Ectodermal cell (in vitro differentiated cells): ENCODE data around the gene ZBTB16. TPM values are rescaled to one million over a fixed set of nuclear protein-coding genes. Genes with fewer than 3 reads are reported as not detected.

Experiments
- H3K27ac ChIP-seq: 2 replicates; pipeline ENCODE4 v1.7.0; 2013; ENCODE audit warnings: mild to moderate bottlenecking, low read depth, low read length; ENCODE audit not compliant: insufficient read depth, poor library complexity, severe bottlenecking
- H3K27me3 ChIP-seq: 2 replicates; pipeline ENCODE4 v1.7.0; 2013; ENCODE audit warnings: mild to moderate bottlenecking, low read length; ENCODE audit not compliant: insufficient read depth, control insufficient read depth, poor library complexity, severe bottlenecking
- H3K36me3 ChIP-seq: one replicate; pipeline ENCODE4 v1.7.0; 2013; ENCODE audit warnings: low read length; ENCODE audit not compliant: control insufficient read depth, insufficient read depth
- H3K4me1 ChIP-seq: one replicate; pipeline ENCODE4 v1.7.0; 2013; ENCODE audit warnings: low read length; ENCODE audit not compliant: control insufficient read depth, insufficient read depth
- H3K4me3 ChIP-seq: 2 replicates; pipeline ENCODE4 v1.7.0; 2013; ENCODE audit warnings: low read depth, low read length, control low read depth; ENCODE audit not compliant: insufficient read depth
- H3K9me3 ChIP-seq: 2 replicates; pipeline ENCODE4 v1.7.0; 2013; ENCODE audit warnings: mild to moderate bottlenecking, low read length, moderate library complexity; ENCODE audit not compliant: control insufficient read depth
- WGBS, 2 experiments: methylation state at CpG; one replicate each; pipeline ENCODE4 v1.1.7; 2013; ENCODE audit warnings: missing lambda C conversion rate in 2 of 2; 5-methylcytosine and 5-hydroxymethylcytosine counted together
- polyA plus RNA-seq, 4 experiments: library from polyadenylated mRNA; stranded (reverse); fragments of 50-300 nt; gene quantifications; one replicate each; pipeline ENCODE4 v1.2.3, GENCODE V29; 2013

The ZBTB16 gene
- polyA plus RNA-seq (2013, experiment 1 of 4): 30.2 TPM
- polyA plus RNA-seq (2013, experiment 2 of 4): 46.1 TPM
- 26.6 TPM for polyA plus RNA-seq (2013, experiment 3 of 4)
- 30.9 TPM for polyA plus RNA-seq (2013, experiment 4 of 4)

DNA sequence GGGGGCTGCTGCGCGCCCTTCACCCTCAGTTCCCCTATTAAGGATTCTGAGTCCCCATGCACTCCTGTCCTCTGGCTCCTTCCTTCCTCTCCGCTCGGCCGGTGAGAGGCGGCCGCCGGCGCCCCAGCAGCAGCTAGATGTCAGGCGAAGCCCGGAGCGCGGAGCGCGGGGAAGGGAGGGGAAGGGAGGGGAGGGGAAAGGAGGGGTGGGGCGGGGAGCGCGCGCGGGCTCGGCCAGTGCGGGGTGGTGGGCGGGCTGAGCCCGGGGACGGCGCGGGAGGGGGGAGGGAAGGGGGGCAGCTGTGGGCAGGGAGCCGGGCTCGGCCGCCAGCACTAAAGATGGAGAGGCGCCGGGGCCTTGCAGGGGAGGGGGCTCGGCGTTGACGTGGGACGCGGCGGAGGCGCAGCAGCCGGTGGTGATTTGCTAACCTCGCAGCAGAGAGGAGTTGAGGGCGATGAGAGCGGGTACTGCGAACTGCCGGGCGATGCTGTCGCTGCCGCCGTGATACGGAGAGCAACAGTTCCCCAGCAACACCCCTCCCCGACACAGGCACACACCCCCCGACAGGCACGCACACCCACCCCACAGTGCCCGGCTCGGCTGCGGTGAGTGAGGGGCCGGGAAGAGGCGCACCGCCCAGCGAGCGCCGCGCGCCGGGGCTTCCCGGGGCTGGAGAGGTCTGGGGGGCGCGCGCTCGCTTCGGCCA lies at the start of gene ZBTB16:
ZBTB16 (plus strand) TSS at position 434 of the 706 bp plus-strand sequence. CDS start 3,590 bp downstream, outside the sequence.
- Histone ChIP-seq H3K36me3 (peaks cover 16% of the 10 kb centered on the region), H3K4me3 (peak within 1 kb of the TSS; percentile 92), H3K27me3 (peaks cover 68% of the 10 kb centered on the region), H3K27ac (peak within 1 kb of the TSS; percentile 63), H3K4me1 (peaks cover 47% of the 10 kb centered on the region), H3K9me3 (no peaks in the 10 kb centered on the region)
- WGBS, 2 experiments: 0% methylated on average over 58 to 66 of the region's 71 CpGs

- Histone ChIP-seq H3K4me1 (no peaks in the 10 kb centered on the region), H3K9me3 (no peaks in the 10 kb centered on the region), H3K4me3 (no peak overlapping the region), H3K27ac (no peak overlapping the region), H3K27me3 (no peaks in the 10 kb centered on the region), H3K36me3 (no peaks in the 10 kb centered on the region)
- WGBS, 2 experiments: 79 to 91% methylated on average over 4 of the region's 4 CpGs
Measured at GRCh38 chr11:114010931-114011330, 48.6 kb upstream of the ZBTB16 start.

DNA sequence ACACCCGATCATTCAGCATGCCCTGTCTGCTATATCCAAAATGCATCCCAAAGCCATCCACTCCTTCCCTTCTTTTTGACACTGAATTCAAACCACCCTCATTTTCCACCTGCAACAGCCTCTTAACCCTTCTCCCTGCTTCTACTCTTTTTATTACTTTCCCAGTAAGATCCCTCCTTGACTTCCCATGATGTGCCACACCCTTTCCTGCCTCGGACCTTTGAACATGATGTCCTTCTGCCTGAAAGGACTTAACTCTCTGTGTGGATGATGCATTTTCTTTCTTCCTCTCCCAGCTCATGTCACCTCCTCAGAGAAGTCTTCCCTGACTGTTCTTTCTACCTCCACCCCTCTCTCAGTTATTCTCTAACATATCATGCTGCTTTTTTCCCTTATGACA lies 48.1 kb upstream of the ZBTB16 start:
- H3K4me3 ChIP-seq: no peak overlapping the region
- no peaks in the 10 kb centered on the region for H3K36me3 ChIP-seq
- no peaks in the 10 kb centered on the region for H3K27me3 ChIP-seq
- no peaks in the 10 kb centered on the region for H3K9me3 ChIP-seq
- H3K27ac ChIP-seq: no peak overlapping the region
- H3K4me1 ChIP-seq: no peaks in the 10 kb centered on the region
- 84 to 85% methylated on average over 2 of the region's 2 CpGs for whole genome bisulfite sequencing, 2 experiments

DNA sequence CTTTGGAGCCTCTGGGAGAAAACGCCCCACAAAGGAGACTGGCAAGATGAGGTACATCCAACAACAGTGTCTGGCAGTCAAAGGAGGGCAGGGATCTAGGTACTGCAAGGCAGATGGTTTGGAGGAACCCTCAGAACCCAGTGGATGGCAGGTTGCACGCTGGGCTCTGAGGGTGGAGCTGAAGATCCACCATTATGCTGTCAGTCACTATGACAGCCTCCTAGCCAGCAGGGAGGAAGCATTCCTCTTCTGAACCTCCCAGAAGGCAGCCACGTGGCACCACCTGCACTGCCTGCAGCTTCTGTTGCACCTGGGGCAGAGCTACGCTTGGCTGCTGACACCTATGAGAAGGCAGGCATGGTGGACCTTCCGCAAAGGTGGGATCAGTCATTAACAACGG lies 44.4 kb upstream of the ZBTB16 start:
- H3K4me3 ChIP-seq: no peak overlapping the region
- H3K27me3 ChIP-seq: no peaks in the 10 kb centered on the region
- H3K4me1 ChIP-seq: no peaks in the 10 kb centered on the region
- no peak overlapping the region for H3K27ac ChIP-seq
- 54 to 56% methylated on average over 6 of the region's 6 CpGs for WGBS, 2 experiments
- no peaks in the 10 kb centered on the region for H3K9me3 ChIP-seq
- no peaks in the 10 kb centered on the region for H3K36me3 ChIP-seq

- Histone ChIP-seq H3K27ac (no peak overlapping the region), H3K4me1 (no peaks in the 10 kb centered on the region), H3K9me3 (no peaks in the 10 kb centered on the region), H3K4me3 (no peak overlapping the region), H3K27me3 (no peaks in the 10 kb centered on the region), H3K36me3 (no peaks in the 10 kb centered on the region)
- WGBS, 2 experiments: 55 to 70% methylated on average over 2 of the region's 2 CpGs
Measured at GRCh38 chr11:114016986-114017385, 42.5 kb upstream of the ZBTB16 start.

DNA sequence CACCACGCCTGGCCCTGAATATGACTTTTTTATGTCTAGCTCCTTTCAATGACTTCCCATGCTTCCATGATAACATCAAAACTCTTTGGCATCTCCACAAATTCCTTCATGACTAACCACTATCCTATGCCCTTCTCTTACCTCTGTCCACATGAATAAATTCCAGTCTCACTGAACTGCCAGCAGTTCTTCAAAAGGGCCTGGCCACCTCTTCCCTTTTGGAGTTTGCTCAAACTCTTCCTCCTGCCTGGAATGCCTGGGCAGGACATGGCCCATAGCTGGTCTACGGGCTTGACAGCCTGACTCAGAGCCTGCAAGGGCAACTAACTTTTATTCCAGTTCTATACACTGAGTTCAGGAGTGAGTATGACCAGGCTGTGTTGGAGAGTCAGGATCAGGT lies 41.8 kb upstream of the ZBTB16 start:
- 72 to 75% methylated on average over 2 of the region's 2 CpGs for WGBS, 2 experiments
- Histone ChIP-seq H3K4me1 (no peaks in the 10 kb centered on the region), H3K9me3 (no peaks in the 10 kb centered on the region)

GRCh38 chr11:114019046-114019445 lies 40.5 kb upstream of the ZBTB16 start:
- no peaks in the 10 kb centered on the region for H3K4me1 ChIP-seq
- H3K27me3 ChIP-seq: no peaks in the 10 kb centered on the region
- H3K9me3 ChIP-seq: no peaks in the 10 kb centered on the region
- no peak overlapping the region for H3K27ac ChIP-seq
- no peaks in the 10 kb centered on the region for H3K36me3 ChIP-seq
- WGBS, 2 experiments: 87 to 91% methylated on average over 3 of the region's 3 CpGs
- no peak overlapping the region for H3K4me3 ChIP-seq

More for the DNA sequence above, 41.8 kb upstream of the ZBTB16 start:
- no peak overlapping the region for H3K4me3 ChIP-seq
- no peak overlapping the region for H3K27ac ChIP-seq
- H3K36me3 ChIP-seq: no peaks in the 10 kb centered on the region
- H3K27me3 ChIP-seq: no peaks in the 10 kb centered on the region

- Histone ChIP-seq H3K27me3 (no peaks in the 10 kb centered on the region), H3K27ac (no peak overlapping the region), H3K4me3 (no peak overlapping the region), H3K4me1 (no peaks in the 10 kb centered on the region), H3K36me3 (no peaks in the 10 kb centered on the region), H3K9me3 (no peaks in the 10 kb centered on the region)
- 92 to 93% methylated on average over 5 of the region's 5 CpGs for WGBS, 2 experiments
Measured at GRCh38 chr11:114019574-114019973, 39.9 kb upstream of the ZBTB16 start.

DNA sequence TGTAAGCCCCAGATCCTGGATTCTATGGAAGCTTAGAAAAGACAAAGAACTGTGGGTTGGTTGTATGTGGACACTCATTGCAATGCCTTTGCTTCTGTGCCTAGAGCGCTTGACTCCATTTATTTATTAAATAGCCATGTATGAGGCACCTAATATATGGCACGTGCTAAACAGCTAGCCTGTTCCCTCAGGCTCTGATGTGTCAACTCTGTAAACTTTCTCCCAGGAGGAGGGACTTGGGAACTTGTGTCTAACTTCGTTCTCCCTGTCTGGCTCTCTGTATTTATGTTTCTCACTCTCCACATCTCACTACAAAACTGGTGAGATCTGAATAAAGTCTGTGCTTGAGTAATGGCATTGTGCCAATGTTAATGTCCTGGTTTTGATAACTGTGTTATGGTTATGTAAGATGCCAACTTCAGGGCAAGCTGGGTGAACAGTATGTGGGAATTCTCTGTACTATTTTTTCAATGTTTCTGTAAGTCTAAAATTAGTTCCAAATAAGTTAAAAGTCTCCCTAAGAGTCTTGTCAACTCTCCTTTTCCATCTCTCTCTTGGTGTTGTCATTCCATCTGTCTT lies 34.1 kb upstream of the ZBTB16 start:
- no peaks in the 10 kb centered on the region for H3K27me3 ChIP-seq
- no peaks in the 10 kb centered on the region for H3K36me3 ChIP-seq
- H3K9me3 ChIP-seq: no peaks in the 10 kb centered on the region
- no peak overlapping the region for H3K4me3 ChIP-seq
- 90 to 91% methylated on average over 2 to 3 of the region's 3 CpGs for WGBS, 2 experiments
- no peak overlapping the region for H3K27ac ChIP-seq
- no peaks in the 10 kb centered on the region for H3K4me1 ChIP-seq

DNA sequence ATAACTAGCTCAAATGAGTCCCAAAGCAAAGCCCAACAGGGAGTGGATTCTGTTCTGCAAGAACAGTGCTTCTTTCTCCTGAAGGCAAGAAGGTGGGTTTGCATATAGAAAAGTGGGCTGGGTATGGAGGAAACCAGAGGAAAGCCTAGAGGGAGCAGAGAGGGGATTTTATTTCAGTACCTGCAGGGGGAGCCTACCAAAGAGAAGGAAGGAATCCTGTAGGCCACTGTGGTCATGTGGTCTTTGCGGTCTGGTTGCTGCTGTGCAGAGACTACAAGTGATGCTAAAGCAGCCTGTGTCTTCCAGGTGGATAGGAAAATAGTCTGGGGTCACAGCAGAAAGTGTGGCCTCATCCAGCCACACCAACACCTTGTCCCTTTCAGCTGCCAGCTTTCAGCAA lies 33.2 kb upstream of the ZBTB16 start:
- WGBS, 2 experiments: 37 to 52% methylated on average over 1 of the region's 1 CpG
- H3K4me1 ChIP-seq: no peaks in the 10 kb centered on the region
- no peaks in the 10 kb centered on the region for H3K9me3 ChIP-seq
- no peaks in the 10 kb centered on the region for H3K36me3 ChIP-seq
- no peaks in the 10 kb centered on the region for H3K27me3 ChIP-seq
- no peak overlapping the region for H3K4me3 ChIP-seq
- H3K27ac ChIP-seq: no peak overlapping the region
